GM12873 (cell line): Measurements from ENCODE around the gene NEXN.

Experiments used
- TF ChIP-seq, protein P1 (sequence below): IDR thresholded peaks from 2 replicates; pipeline ENCODE4 v1.5.1; 2012; ENCODE audit warnings: low read depth, mild to moderate bottlenecking, moderate library complexity, low read length, control low read depth; ENCODE audit not compliant: insufficient read depth; ENCODE audit errors: missing control alignments

NEXN gene

DNA sequence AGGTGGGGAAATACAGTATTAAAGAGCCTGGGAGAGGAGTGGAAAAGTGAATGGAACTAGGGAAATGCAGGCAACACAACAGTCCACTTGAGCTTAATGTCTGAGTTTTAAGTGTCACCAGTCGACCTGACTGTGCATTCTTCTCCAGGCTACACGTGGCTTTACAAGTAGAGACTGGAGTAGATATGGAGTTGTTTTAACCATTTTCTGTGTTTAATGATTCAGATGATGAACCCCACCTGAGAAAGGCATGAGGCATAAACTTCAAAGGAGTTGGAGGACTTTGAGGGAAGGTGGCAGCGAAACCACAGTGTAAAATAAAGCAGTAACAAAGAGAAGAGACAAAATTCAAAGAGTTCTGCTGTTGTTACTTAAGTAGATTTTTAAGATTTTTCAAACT lies 77.9 kb downstream of the NEXN start:
- TF ChIP-seq, protein P1, sequence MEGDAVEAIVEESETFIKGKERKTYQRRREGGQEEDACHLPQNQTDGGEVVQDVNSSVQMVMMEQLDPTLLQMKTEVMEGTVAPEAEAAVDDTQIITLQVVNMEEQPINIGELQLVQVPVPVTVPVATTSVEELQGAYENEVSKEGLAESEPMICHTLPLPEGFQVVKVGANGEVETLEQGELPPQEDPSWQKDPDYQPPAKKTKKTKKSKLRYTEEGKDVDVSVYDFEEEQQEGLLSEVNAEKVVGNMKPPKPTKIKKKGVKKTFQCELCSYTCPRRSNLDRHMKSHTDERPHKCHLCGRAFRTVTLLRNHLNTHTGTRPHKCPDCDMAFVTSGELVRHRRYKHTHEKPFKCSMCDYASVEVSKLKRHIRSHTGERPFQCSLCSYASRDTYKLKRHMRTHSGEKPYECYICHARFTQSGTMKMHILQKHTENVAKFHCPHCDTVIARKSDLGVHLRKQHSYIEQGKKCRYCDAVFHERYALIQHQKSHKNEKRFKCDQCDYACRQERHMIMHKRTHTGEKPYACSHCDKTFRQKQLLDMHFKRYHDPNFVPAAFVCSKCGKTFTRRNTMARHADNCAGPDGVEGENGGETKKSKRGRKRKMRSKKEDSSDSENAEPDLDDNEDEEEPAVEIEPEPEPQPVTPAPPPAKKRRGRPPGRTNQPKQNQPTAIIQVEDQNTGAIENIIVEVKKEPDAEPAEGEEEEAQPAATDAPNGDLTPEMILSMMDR: no peak

DNA sequence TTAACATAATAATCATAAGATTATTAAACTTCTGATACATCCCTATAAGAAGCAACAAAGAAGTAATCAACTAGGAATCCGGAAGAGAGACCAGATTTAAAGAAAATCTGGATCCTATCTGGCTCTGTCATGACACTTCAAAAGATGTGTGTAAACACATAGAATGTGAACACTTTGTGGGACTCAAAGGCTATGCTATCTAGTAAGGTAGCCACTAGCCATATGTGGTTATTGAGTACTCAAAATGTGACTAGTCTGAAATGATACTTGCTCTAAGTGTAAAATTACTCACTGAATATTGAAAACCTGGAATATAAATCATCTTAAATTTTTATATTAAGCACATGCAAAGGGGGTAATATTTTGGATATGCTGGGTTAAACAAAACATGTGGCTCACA lies 81.8 kb downstream of the NEXN start:
- TF ChIP-seq, protein P1: no peak

DNA sequence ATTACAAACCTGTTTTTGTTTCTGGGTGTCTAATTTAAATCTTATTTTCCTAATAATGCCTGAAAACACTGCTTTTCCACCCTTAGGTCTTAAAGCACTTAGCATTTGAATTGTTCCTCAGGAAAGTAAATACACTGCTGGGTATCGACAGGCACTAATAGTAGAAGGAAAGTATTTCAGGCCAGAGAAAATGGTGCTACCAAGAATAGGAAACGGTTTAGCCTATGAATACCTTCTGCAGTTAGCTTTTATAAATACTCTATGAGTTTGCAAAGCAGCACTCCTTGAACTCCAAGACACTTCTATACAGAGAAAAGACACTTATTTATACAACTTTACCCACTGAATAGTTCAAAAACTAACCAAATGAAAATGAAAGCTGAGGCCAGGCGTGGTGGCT lies 83.7 kb downstream of the NEXN start:
- TF ChIP-seq, protein P1: no peak

DNA sequence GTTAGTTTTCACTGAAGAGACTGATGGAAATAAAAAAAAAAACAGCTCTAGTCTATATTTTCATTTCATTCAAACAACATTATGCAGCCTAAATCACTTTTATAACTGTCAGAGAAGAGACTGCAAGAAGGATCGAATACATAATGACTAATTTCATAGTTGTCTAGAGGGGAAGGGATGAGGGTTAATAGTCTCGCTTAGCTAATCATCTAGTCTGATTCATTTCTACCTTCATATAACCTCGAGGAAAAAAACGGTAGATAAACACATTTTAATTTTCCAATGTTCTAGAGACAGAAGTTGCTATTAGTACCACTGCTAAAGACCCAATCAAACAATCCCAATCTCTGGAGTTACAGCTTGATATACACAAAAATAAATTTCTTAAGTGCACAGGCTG lies 87.0 kb downstream of the NEXN start:
- TF ChIP-seq, protein P1: no peak

DNA sequence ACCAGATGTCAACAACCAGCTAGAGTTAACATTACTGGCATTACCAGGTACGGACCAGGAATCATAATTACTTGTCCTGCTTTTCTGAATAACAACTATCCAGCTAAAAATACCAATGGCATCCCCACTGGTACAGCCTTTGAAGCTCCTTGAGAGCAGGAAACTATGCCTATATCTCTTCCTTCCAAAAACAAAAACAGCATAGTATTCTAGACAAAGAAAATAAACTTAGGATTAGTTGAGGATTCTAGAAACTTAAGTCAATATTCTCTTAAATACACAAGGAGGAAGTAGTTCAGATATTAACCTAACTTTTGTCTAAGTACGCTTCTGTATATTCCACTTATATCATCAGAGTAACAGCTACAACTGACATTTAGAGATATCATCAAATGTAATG lies 87.5 kb downstream of the NEXN start:
- TF ChIP-seq, protein P1: no peak

DNA sequence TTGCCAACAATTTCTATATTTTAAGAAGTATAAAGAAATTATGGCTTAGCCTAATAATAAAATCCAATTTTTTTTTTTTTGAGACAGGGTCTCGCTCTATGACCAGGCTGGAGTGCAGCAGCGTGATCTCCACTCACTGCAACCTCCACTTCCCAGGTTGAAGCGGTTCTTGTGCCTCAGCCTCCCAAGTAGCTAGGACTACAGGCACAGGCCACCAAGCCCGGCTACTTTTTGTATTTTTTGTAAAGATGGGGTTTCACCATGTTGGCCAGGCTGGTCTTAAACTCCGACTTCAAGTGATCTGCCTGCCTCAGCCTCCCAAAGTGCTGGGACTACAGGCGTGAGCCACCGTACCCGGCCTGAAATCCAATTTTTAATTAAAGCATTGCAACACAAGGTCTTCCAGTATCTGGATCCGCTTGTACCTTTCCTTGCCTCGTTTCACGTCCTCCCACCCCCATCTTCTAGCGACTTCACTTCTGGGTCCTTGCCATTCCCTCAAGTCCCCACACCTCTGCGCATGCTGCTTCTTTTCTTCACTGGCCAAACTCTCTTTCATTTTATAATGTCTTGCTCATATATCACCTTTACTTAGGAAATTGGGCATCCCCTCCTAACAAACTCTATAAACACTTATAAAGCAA lies 88.1 kb downstream of the NEXN start:
- TF ChIP-seq, protein P1: no peak

DNA sequence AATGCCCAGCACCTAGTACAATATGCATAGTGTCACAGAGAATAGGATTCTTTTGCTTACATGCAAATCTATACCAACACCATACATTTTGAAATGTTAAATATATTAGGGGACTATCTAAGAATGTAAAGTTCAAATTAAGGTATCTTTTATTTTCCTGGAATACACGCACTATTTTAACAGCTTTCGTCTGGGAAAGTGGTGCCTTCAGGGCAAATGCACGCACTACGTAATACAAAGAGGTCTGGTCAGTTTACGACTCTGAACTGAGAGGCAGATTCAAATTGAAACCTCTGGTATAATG lies 89.5 kb downstream of the NEXN start:
- TF ChIP-seq, protein P1: no peak
